Activated naive CD4-positive, alpha-beta T cell treated with anti-CD3 and anti-CD28 coated beads for 36 hours (primary cell): ENCODE measurements around the gene FABP1. TPM values are rescaled to one million over a fixed set of nuclear protein-coding genes. Genes with fewer than 3 reads are reported as not detected.

Source experiments
- CTCF ChIA-PET: fragments of 350-600 bp; sonication (Branson Sonifier 250); formaldehyde crosslinking; loops from one replicate; lab custom pipeline; 2021; ENCODE audit warnings: antibody characterized with exemption; lab: Charles Lee
- DNase-seq: peaks from one replicate; pipeline ENCODE4 v3.0.0-alpha.2; 2020
- H3K27ac Mint-ChIP-seq: one replicate; pipeline ENCODE4 v1.8.0; 2021; ENCODE audit warnings: mild to moderate bottlenecking, mixed read lengths
- H3K27me3 Mint-ChIP-seq: one replicate; pipeline ENCODE4 v1.8.0; 2021; ENCODE audit warnings: low read depth, mixed read lengths
- H3K36me3 Mint-ChIP-seq: one replicate; pipeline ENCODE4 v1.8.0; 2021; ENCODE audit warnings: low read depth, mixed read lengths
- H3K4me1 Mint-ChIP-seq: one replicate; pipeline ENCODE4 v1.8.0; 2021; ENCODE audit warnings: low read depth, mixed read lengths
- H3K4me3 Mint-ChIP-seq: one replicate; pipeline ENCODE4 v1.8.0; 2021; ENCODE audit warnings: mild to moderate bottlenecking, moderate library complexity, mixed read lengths
- H3K9me3 Mint-ChIP-seq: one replicate; pipeline ENCODE4 v1.8.0; 2021; ENCODE audit warnings: mixed read lengths
- intact Hi-C: fragments of 100-400 bp; cut with micrococcal nuclease; formaldehyde crosslinking; loops from one replicate; pipeline ENCODE4 v1.15.1; 2023
- total RNA-seq, 2 experiments: library from RNA; stranded (reverse); gene quantifications; one replicate each; pipeline ENCODE4 v1.2.3, GENCODE V29; 2021

FABP1 gene
- total RNA-seq, 2 experiments from 2014 or later, result not detected

GRCh38 chr2:88133875-88134274 lies 6.0 kb upstream of the FABP1 start:
- intact Hi-C loops, result no loop called here
- peaks cover 6% of the 10 kb centered on the region for H3K27me3 Mint-ChIP-seq
- CTCF ChIA-PET, result interaction anchor here (2.5 kb wide), 1 partner anchor 74 kb away, joined by 11 read pairs; no protein-coding TSS in a partner anchor
- no peaks in the 10 kb centered on the region for H3K9me3 Mint-ChIP-seq
- no peak overlapping the region for H3K4me3 Mint-ChIP-seq
- no peaks in the 10 kb centered on the region for H3K36me3 Mint-ChIP-seq
- no peaks in the 10 kb centered on the region for H3K4me1 Mint-ChIP-seq
- no peak overlapping the region for H3K27ac Mint-ChIP-seq
- no peak for DNase-seq

DNA sequence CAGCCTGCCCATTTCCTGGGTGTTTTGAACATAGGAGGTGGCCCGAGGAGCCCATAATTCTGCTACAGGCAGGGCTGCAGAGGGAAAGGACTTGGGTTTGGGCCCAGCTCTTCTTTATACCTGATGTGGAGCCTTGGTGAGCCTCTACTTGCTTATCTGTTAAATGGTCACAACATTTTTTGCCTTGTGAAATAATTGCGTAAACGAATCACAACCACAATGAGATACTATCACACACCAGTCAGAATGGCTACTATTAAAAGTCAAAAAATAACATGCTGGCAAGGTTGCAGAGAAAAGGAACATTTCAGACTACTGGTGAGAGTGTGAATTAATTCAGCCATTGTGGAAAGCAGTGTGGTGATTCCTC lies 4.1 kb upstream of the FABP1 start:
- CTCF ChIA-PET, result interaction anchor here (0.9 kb wide), 1 partner anchor 175 kb away, joined by 3 read pairs; no protein-coding TSS in a partner anchor

DNA sequence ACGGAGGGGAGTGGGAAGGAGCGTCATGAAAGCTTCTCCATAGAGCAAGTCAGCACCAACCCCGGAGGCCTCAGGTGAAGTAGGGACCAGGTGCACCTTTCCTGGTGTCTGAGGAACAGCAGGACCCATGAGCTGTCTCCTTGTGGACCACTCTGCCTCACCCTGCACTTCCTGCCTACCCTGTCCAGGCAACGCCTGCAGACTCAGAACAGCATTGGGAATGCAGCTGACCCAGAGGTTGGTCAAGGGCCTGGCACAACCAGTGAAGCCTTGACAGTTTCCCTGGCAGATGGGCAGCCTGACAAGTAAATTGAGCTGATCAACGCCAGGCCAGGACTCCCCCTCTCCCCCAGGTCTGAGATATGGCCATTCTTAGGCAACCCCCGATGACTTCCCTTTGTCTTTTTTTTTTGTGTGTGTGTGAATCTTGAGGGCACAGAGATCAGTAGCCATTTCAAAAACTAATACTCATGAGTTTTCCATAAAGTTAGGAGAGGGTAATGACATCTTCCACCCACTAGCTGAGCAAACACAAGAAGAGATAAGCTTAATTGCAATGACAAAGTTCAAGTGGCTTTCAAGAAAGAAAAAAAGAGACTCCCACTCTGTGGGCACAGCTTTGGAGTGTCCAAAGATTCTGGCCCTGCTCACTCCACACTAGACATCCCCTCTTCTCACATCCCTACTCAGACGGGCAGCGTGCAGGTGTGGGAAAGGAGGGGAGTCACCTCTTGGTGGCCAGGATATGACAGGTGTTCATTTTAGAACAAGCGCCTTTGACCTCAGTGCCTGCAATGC lies 3.5 kb upstream of the FABP1 start:
- Mint-ChIP-seq H3K9me3 (no peaks in the 10 kb centered on the region), H3K27me3 (peaks cover 4% of the 10 kb centered on the region), H3K4me3 (no peak overlapping the region), H3K36me3 (no peaks in the 10 kb centered on the region), H3K27ac (no peak overlapping the region), H3K4me1 (no peaks in the 10 kb centered on the region)
- CTCF ChIA-PET, result interaction anchor here (0.9 to 1.2 kb wide), 3 partner anchors 10 to 176 kb away, joined by 3 read pairs; no protein-coding TSS in a partner anchor
- intact Hi-C loops, result no loop called here
- DNase-seq, result no peak

More for the DNA sequence above, 4.1 kb upstream of the FABP1 start:
- H3K9me3 Mint-ChIP-seq, result no peaks in the 10 kb centered on the region
- no peak overlapping the region for H3K27ac Mint-ChIP-seq
- no peaks in the 10 kb centered on the region for H3K36me3 Mint-ChIP-seq
- DNase-seq, result no peak
- no peak overlapping the region for H3K4me3 Mint-ChIP-seq
- no peaks in the 10 kb centered on the region for H3K4me1 Mint-ChIP-seq
- intact Hi-C loops, result no loop called here
- H3K27me3 Mint-ChIP-seq, result peaks cover 4% of the 10 kb centered on the region

- Mint-ChIP-seq H3K27ac (no peak overlapping the region), H3K9me3 (no peaks in the 10 kb centered on the region), H3K36me3 (no peaks in the 10 kb centered on the region), H3K27me3 (no peaks in the 10 kb centered on the region), H3K4me1 (no peaks in the 10 kb centered on the region), H3K4me3 (no peak overlapping the region)
- CTCF ChIA-PET, result interaction anchor here (0.7 kb wide), 1 partner anchor 14 kb away, joined by 3 read pairs; no protein-coding TSS in a partner anchor
- intact Hi-C loops, result loop anchor here (5.0 kb wide), 1 partner anchor 93 kb away; no protein-coding TSS in a partner anchor
- no peak for DNase-seq
Observed at GRCh38 chr2:88129313-88129959, 1.6 kb upstream of the FABP1 start.

DNA sequence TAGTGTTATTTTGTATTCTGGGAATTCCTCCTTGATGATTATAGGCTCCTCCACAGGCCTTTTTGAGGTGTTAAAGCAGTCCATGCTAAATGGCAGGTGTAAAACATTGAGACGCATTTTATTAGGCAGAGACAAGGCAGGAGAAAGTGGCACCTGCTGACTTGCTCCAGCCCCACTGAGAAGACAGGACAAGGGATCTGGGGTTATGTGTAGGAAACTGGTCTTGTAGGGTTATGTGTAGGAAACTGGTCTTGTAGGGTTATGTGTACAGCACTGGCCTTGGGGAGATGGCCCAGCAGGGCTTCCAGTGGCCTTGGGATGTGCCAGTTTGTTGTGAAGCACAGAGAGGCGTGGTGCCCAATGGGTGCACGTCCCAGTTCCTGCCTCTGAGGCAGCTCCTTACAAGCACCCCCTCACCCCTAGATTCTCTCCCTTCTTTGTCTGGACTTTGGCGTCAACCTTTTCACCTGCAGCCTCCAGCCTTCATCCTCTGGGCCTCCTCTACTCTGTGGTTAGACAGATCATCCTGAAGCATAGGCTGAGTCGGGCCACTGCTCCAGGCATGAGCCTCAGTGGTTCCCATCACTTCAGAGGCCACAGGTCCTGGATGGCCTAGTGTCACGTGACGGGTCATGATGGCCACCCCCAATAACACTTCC lies 921 bp upstream of the FABP1 start:
- no peak for DNase-seq
- Mint-ChIP-seq H3K36me3 (no peaks in the 10 kb centered on the region), H3K9me3 (no peaks in the 10 kb centered on the region), H3K27me3 (no peaks in the 10 kb centered on the region), H3K27ac (no peak overlapping the region), H3K4me3 (no peak overlapping the region), H3K4me1 (no peaks in the 10 kb centered on the region)
- intact Hi-C loops, result loop anchor here (5.0 kb wide), 1 partner anchor 94 kb away; no protein-coding TSS in a partner anchor
- CTCF ChIA-PET, result no interaction called here

- Mint-ChIP-seq H3K27ac (no peak overlapping the region), H3K4me3 (no peak overlapping the region), H3K27me3 (no peaks in the 10 kb centered on the region), H3K4me1 (no peaks in the 10 kb centered on the region), H3K9me3 (no peaks in the 10 kb centered on the region), H3K36me3 (no peaks in the 10 kb centered on the region)
- intact Hi-C loops, result loop anchor here (5.0 kb wide), 1 partner anchor 95 kb away; no protein-coding TSS in a partner anchor
- no peak for DNase-seq
- CTCF ChIA-PET, result no interaction called here
Observed at GRCh38 chr2:88127638-88127887, 299 bp downstream of the FABP1 start.

- no peaks in the 10 kb centered on the region for H3K27me3 Mint-ChIP-seq
- no peak for DNase-seq
- H3K27ac Mint-ChIP-seq, result no peak overlapping the region
- H3K4me3 Mint-ChIP-seq, result no peak overlapping the region
- H3K9me3 Mint-ChIP-seq, result no peaks in the 10 kb centered on the region
- intact Hi-C loops, result loop anchor here (5.0 kb wide), 1 partner anchor 95 kb away; no protein-coding TSS in a partner anchor
- CTCF ChIA-PET, result interaction anchor here (0.7 kb wide), 1 partner anchor 33 kb away, joined by 3 read pairs; no protein-coding TSS in a partner anchor
- no peaks in the 10 kb centered on the region for H3K4me1 Mint-ChIP-seq
- H3K36me3 Mint-ChIP-seq, result no peaks in the 10 kb centered on the region
Observed at GRCh38 chr2:88126772-88127637, 857 bp downstream of the FABP1 start.

GRCh38 chr2:88125924-88126771 lies 1.7 kb downstream of the FABP1 start:
- Mint-ChIP-seq H3K4me3 (no peak overlapping the region), H3K27ac (no peak overlapping the region), H3K4me1 (no peaks in the 10 kb centered on the region), H3K9me3 (no peaks in the 10 kb centered on the region), H3K27me3 (no peaks in the 10 kb centered on the region), H3K36me3 (no peaks in the 10 kb centered on the region)
- CTCF ChIA-PET, result interaction anchor here (0.6 to 0.7 kb wide), 3 partner anchors 34 to 460 kb away, joined by 3 read pairs; no protein-coding TSS in a partner anchor
- intact Hi-C loops, result loop anchor here (5.0 kb wide), 1 partner anchor 96 kb away; no protein-coding TSS in a partner anchor
- no peak for DNase-seq

DNA sequence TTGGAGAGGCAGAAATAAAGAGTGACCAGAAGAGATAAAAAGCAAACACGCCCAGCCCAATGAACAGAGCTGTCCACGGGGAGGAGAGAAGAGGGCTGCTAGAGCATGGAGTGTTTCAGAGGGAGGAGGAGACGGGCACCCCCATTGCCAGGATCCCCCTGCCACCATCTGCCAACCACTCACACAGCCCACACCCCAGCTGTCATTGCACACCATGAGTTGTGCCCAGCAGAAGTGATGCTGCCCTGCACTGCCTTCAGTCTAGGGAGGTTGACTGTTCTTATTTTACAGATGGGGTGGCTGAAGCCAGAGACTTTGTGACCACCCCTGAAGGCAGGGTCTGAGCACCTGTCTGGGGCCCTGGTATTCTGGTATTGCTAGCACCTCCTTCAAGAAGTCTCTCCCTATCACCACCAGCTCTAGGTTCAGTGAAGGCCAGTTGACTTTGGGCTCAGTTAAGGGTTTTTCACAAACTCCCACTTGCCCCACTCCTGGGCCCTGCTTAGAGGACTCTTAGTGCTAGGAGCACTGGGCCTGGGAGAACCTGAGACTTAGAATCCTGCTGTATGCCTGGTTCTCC lies 2.4 kb downstream of the FABP1 start:
- CTCF ChIA-PET, result interaction anchor here (0.6 kb wide), 2 partner anchors 64 to 461 kb away, joined by 3 read pairs; no protein-coding TSS in a partner anchor
- DNase-seq, result no peak
- no peak overlapping the region for H3K4me3 Mint-ChIP-seq
- H3K9me3 Mint-ChIP-seq, result no peaks in the 10 kb centered on the region
- H3K36me3 Mint-ChIP-seq, result no peaks in the 10 kb centered on the region
- no peaks in the 10 kb centered on the region for H3K27me3 Mint-ChIP-seq
- no peak overlapping the region for H3K27ac Mint-ChIP-seq
- no peaks in the 10 kb centered on the region for H3K4me1 Mint-ChIP-seq
- intact Hi-C loops, result loop anchor here (5.0 kb wide), 1 partner anchor 97 kb away; no protein-coding TSS in a partner anchor

DNA sequence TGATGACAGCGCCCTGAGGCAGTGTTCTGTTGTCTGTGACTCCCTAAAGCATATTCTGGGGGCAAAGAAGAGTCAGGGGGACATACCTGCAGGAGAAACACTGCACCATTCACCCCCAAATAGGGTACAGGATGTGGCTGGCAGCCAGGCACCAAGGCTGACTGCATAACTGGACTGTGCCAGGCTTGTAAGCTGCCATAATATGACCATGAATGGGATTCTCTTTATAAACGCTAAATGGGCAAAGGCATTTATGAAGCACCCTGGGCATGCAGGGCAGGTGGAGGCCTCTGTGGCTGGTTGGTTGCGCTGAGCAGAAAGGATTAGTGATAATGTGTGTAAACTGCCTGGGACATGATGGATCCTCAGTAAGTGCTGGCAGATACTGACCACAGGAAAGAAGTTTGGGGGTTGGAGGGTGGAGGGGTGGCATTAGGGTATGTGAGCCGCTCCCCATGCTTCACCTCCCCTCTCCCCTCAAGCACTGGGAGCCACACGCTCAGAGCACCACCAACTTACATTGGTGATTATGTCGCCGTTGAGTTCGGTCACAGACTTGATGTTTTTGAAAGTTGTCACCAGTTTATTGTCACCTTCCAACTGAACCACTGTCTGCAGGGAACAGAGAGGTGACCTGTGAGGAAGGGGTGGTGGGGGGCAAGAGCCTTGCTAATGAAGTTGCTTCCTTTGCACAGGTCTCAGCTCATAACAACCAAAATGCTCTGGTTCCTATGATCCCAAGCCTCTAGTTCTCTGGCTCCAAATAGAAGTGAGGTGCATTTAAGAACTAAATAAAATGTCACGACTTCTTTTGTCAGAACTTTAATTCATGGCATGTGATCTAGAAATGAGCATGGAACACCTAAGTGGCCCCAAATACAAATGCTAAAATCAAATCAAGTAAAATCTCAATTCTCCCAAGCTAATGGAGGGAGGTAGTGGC lies 3.6 kb downstream of the FABP1 start:
- intact Hi-C loops, result no loop called here
- no peaks in the 10 kb centered on the region for H3K27me3 Mint-ChIP-seq

More for the DNA sequence above, 3.6 kb downstream of the FABP1 start:
- Mint-ChIP-seq H3K36me3 (no peaks in the 10 kb centered on the region), H3K4me3 (no peak overlapping the region), H3K27ac (no peak overlapping the region), H3K4me1 (no peaks in the 10 kb centered on the region), H3K9me3 (no peaks in the 10 kb centered on the region)
- CTCF ChIA-PET, result interaction anchor here (0.8 kb wide), 1 partner anchor 60 kb away, joined by 4 read pairs; no protein-coding TSS in a partner anchor
- no peak for DNase-seq
